Right cardiac atrium (tissue), 5 donors: ENCODE measurements around the gene GOSR2. TPM values are rescaled to one million over a fixed set of nuclear protein-coding genes. Genes with fewer than 3 reads are reported as not detected.
A peak's percentile ranks its signal among the peaks of the same experiment; 100 is the strongest.
"Not testable (repeated sequence)": the region's sequence is repeated elsewhere in the genome, so short reads cannot be mapped to it uniquely, and the experiment has no call there.

ENCODE experiments used
- ATAC-seq, 2 donors: fragments of 200-7000 bp; cut with Tn5 transposase; one replicate each; pipeline versions ENCODE4 v1.8.0 to v1.9.1; 2020; ENCODE audit warnings: moderate library complexity in 2 of 2, mild to moderate bottlenecking in 1 of 2
- DNase-seq, 3 donors: peaks; one replicate each; pipeline ENCODE4 v3.0.0-alpha.2; 2020
- H3K27ac ChIP-seq: one replicate; pipeline ENCODE4 v1.5.1; 2013; ENCODE audit warnings: mild to moderate bottlenecking, low read length, control low read depth, moderate library complexity
- H3K27me3 ChIP-seq: one replicate; pipeline ENCODE4 v1.6.1; 2013; ENCODE audit not compliant: control insufficient read depth, insufficient read depth
- H3K4me1 ChIP-seq: one replicate; pipeline ENCODE4 v1.6.1; 2013; ENCODE audit warnings: low read length; ENCODE audit not compliant: control insufficient read depth, insufficient read depth
- H3K4me3 ChIP-seq: one replicate; pipeline ENCODE4 v1.5.1; 2013; ENCODE audit warnings: low read length, control low read depth
- H3K9me3 ChIP-seq: one replicate; pipeline ENCODE4 v1.6.1; 2013; ENCODE audit warnings: low read length; ENCODE audit not compliant: control insufficient read depth
- WGBS: extraction: QIAGEN DNeasy Blood & Tissue Kit; methylation state at CpG from one replicate; pipeline ENCODE4 v1.1.7; 2013; 5-methylcytosine and 5-hydroxymethylcytosine counted together
- intact Hi-C, 4 donors: fragments of 100-400 bp; cut with DNase I; formaldehyde crosslinking; loops; one replicate each; pipeline versions ENCODE4 v1.11.0 to v1.14.0; 2022 to 2023
- polyA plus RNA-seq: library from polyadenylated mRNA; stranded (reverse); fragments of 200-250 nt; gene quantifications from one replicate; pipeline ENCODE4 v1.2.3, GENCODE V29; 2013
- total RNA-seq, 4 donors: library from RNA; stranded (reverse); fragmentation: NEBNext Ultra II Directional; extraction: Animal tissue kit (Norgen Biotek cat#: 25700); gene quantifications; one replicate each; pipeline ENCODE4 v1.2.1, GENCODE V29; 2021
- donor health status: healthy with polysubstance abuse.
- donor health status: DM: no; HTN: yes; CAD: no.
- donor health status: DM: no; HTN: no; CAD: no.
- donor health status: DM: no; HTN: yes; CAD: no; lungs with severe emphysema.
- donor health status: DM: yes; HTN: yes; CAD: no.

The GOSR2 gene
- total and polyA plus RNA-seq, 5 donors: 29.1 to 69.8 (median 48.5) TPM

- H3K9me3 ChIP-seq: no peaks in the 10 kb centered on the region
- DNase-seq: no peak
- intact Hi-C loops: loop anchor here in 1 of 4 donors (10.0 kb wide), 1 partner anchor 105 kb away; no protein-coding TSS in a partner anchor
- no peaks in the 10 kb centered on the region for H3K4me1 ChIP-seq
- no peaks in the 10 kb centered on the region for H3K27me3 ChIP-seq
- no peak overlapping the region for H3K4me3 ChIP-seq
- WGBS: 84% methylated on average over 11 of the region's 11 CpGs
- ATAC-seq: no peak
- no peak overlapping the region for H3K27ac ChIP-seq
These were observed 26.6 kb downstream of the GOSR2 start for GRCh38 chr17:46949291-46950174.

GRCh38 chr17:46950342-46950996 is 27.5 kb downstream of the GOSR2 start:
- no peak overlapping the region for H3K4me3 ChIP-seq
- H3K27me3 ChIP-seq: no peaks in the 10 kb centered on the region
- no peaks in the 10 kb centered on the region for H3K4me1 ChIP-seq
- 67% methylated on average over 7 of the region's 7 CpGs for WGBS
- intact Hi-C loops: no loop called here
- no peaks in the 10 kb centered on the region for H3K9me3 ChIP-seq
- no peak overlapping the region for H3K27ac ChIP-seq
- DNase-seq: no peak
- ATAC-seq: peak; percentile 5 to 18

- intact Hi-C loops: no loop called here
- peak; percentile 65 to 93 for ATAC-seq
These were observed 28.1 kb downstream of the GOSR2 start for GRCh38 chr17:46950997-46951621.

GRCh38 chr17:46951706-46952105 is 28.7 kb downstream of the GOSR2 start:
- Histone ChIP-seq H3K4me1 (no peaks in the 10 kb centered on the region), H3K27me3 (no peaks in the 10 kb centered on the region), H3K4me3 (no peak overlapping the region), H3K27ac (no peak overlapping the region), H3K9me3 (no peaks in the 10 kb centered on the region)
- intact Hi-C loops: no loop called here
- ATAC-seq (no peak), DNase-seq (no peak)
- WGBS: 31% methylated on average over 5 of the region's 5 CpGs

More at GRCh38 chr17:46950997-46951621, 28.1 kb downstream of the GOSR2 start:
- Histone ChIP-seq H3K4me1 (no peaks in the 10 kb centered on the region), H3K27ac (no peak overlapping the region), H3K4me3 (no peak overlapping the region), H3K27me3 (no peaks in the 10 kb centered on the region), H3K9me3 (no peaks in the 10 kb centered on the region)
- DNase-seq: peak; percentile 40 to 82 (median 75)
- WGBS: 52% methylated on average over 16 of the region's 16 CpGs

GRCh38 chr17:46952115-46952514 is 29.2 kb downstream of the GOSR2 start:
- intact Hi-C loops: no loop called here
- Histone ChIP-seq H3K27ac (no peak overlapping the region), H3K9me3 (no peaks in the 10 kb centered on the region), H3K4me3 (no peak overlapping the region), H3K4me1 (no peaks in the 10 kb centered on the region), H3K27me3 (no peaks in the 10 kb centered on the region)
- ATAC-seq (peak in 1 of 2 donors; percentile 8), DNase-seq (no peak)
- 77% methylated on average over 9 of the region's 9 CpGs for WGBS

- H3K4me3 ChIP-seq, H3K4me1 ChIP-seq, H3K27me3 ChIP-seq, ATAC-seq, H3K27ac ChIP-seq, H3K9me3 ChIP-seq, DNase-seq, intact Hi-C loops: not testable (repeated sequence)
- WGBS: 78% methylated on average over 2 of the region's 4 CpGs
These were observed 30.2 kb downstream of the GOSR2 start for GRCh38 chr17:46953191-46953590.

- Histone ChIP-seq H3K4me3 (no peak overlapping the region), H3K4me1 (no peaks in the 10 kb centered on the region), H3K27ac (no peak overlapping the region), H3K27me3 (no peaks in the 10 kb centered on the region), H3K9me3 (no peaks in the 10 kb centered on the region)
- WGBS: 51% methylated on average over 8 of the region's 8 CpGs
- intact Hi-C loops: no loop called here
- ATAC-seq (no peak), DNase-seq (no peak)
These were observed 35.2 kb downstream of the GOSR2 start for GRCh38 chr17:46958041-46958591.

- no peaks in the 10 kb centered on the region for H3K4me1 ChIP-seq
- H3K4me3 ChIP-seq: no peak overlapping the region
- DNase-seq (no peak), ATAC-seq (no peak)
- no peak overlapping the region for H3K27ac ChIP-seq
- intact Hi-C loops: no loop called here
- 45% methylated on average over 2 of the region's 2 CpGs for WGBS
- no peaks in the 10 kb centered on the region for H3K9me3 ChIP-seq
- H3K27me3 ChIP-seq: no peaks in the 10 kb centered on the region
These were observed 37.2 kb downstream of the GOSR2 start for GRCh38 chr17:46960152-46960551.

GRCh38 chr17:46962374-46962790 is 39.4 kb downstream of the GOSR2 start:
- no peak for ATAC-seq
- intact Hi-C loops: no loop called here

GRCh38 chr17:46963571-46963970 is 40.6 kb downstream of the GOSR2 start:
- intact Hi-C loops: no loop called here
- H3K27me3 ChIP-seq: no peaks in the 10 kb centered on the region
- no peaks in the 10 kb centered on the region for H3K9me3 ChIP-seq
- 88% methylated on average over 2 of the region's 2 CpGs for WGBS
- no peak for DNase-seq
- no peaks in the 10 kb centered on the region for H3K4me1 ChIP-seq
- ATAC-seq: no peak
- H3K27ac ChIP-seq: no peak overlapping the region
- no peak overlapping the region for H3K4me3 ChIP-seq

More at GRCh38 chr17:46962374-46962790, 39.4 kb downstream of the GOSR2 start:
- Histone ChIP-seq H3K27me3 (no peaks in the 10 kb centered on the region), H3K4me3 (no peak overlapping the region), H3K9me3 (no peaks in the 10 kb centered on the region), H3K27ac (no peak overlapping the region), H3K4me1 (no peaks in the 10 kb centered on the region)
- DNase-seq: no peak
- WGBS: 2% methylated on average over 1 of the region's 1 CpG
